HG02943 (cell line): Measurements from ENCODE around the gene NR1D2.

Source experiments
- ATAC-seq: cut with Tn5 transposase; IDR thresholded peaks from one replicate; pipeline ENCODE4 v1.9.1; 2021; ENCODE audit warnings: mild to moderate bottlenecking, low read depth, moderate library complexity; ENCODE audit not compliant: unreplicated experiment

NR1D2 gene

DNA sequence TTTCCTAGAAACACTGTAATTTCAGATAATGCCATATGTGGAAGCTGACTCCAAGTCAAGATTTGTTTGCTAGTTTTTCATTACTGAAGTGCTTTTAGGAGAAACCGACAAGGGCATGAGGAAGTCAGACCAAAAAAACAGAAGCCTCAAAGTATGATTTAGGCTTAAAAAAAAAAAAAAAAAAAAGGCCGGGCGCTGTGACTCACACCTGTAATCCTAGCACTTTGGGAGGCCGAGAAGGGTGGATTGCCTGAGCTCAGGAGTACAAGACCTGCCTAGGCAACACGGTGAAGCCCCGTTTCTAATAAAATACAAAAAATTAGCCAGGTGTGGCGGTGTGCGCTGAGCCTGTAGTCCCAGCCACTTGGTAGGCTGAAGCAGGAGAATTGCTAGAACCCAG lies 16.6 kb upstream of the NR1D2 start:
- no peak for ATAC-seq

DNA sequence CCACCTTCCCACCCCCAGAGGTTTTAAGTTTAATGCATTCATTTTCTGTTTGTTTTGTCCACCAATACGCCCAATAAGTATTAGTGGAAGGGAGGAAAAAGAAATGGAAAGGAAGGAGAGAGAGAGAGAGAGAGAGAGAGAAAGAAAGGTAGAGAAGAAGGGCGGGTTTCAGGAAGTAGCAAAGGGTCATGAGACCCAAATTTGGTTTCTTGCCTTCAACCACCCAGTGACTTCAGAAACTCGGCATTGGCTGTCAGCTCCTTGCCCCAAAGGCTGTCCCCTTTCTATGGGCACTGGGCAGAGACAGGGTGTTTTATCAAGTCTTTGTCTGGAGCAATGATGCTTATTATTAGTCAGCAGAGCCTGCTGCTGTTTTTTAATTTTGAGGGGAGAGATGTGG lies 13.5 kb upstream of the NR1D2 start:
- ATAC-seq, result no peak

DNA sequence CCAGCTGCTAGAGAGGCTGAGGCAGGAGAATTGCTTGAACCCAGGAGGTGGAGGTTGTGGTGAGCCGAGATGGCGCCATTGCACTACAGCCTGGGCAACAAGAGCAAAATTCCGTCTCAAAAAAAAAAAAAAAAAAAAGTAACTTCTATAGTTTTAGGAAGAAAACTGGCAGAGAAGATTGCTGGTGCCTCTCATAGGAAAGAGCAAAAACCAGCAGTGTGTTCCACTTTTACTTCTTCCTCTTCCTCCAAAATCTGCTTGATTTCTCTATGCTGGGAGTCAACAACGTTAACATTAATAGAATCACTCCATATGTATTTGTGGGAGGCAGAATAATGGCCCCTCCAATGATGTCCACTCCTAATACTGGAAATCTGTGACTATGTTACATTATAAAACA lies 12.5 kb upstream of the NR1D2 start:
- ATAC-seq, result no peak

DNA sequence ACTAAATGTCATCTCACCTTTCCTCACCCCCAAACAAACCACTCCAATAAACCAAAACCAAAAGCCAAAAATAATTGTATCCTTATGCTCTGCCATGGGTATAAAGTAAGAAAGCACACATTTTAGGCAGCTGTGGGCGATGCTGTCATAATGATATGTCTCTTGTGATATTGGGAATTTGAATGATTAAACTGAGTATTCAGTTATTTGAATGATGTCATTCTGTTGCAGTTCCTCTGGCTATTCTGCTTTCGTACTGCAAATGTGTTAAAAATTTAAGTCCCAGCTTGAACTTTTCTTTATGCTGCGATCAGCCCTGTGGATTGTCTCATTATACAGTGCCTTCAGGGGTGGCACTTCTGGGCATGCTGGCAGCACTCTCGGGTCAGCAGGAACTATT lies 10.8 kb upstream of the NR1D2 start:
- ATAC-seq, result no peak

DNA sequence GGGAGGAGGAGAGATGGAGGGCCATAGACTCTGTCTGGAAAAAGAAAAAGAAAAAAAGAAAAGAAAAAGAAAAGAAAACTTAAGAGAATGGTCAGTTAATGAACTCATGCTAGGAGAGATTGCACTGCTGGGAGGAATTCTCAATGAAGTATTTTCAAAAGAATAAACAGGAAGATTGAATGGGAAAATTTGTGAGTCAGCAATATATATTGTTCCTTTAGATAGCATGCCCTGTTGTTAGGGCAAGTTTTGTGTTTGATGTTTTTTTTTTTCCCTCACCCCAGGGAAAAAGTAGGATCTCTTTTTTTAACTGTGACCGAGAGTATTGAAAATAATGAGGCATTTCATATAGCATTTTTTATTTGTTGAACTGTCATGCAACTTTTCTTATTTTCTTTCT lies 7.8 kb upstream of the NR1D2 start:
- ATAC-seq, result no peak

DNA sequence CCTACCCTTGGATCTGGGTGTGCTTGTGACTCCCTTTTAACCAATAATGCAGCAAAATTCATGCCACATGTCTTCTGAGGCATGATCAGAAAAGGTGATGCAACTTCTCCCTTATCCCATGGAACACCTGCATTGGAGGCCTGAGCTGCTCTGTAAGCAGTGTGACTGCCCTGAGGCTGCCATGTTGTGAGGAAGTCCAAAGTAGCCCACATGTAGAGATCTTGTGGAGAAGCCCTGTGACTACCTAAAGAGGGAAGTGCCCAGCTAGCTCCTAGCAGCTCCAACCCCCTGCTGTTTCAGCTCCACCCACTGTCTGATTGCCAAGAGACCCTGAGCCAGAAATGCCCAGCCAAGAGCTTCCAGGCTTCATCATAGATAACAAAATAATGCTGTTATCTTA lies 6.4 kb upstream of the NR1D2 start:
- ATAC-seq, result no peak

DNA sequence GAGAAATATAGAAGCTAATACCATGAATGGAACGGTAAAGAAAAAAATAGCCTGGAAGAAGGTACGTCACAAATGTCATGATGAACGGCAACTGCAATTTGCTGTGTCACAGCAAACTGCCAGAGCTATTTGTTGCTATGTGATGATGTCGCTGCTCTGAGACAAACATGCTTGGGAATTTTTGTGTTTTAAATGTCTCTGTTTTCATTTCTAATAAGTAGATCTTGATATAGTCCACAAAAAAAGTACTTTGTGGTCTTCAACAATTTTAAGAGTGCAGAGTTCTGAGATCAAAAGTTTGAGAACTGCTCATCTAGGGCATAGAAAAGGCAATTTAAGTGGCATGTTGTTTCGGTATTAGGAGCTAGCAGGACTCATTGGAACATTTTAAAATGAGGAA lies 4.3 kb upstream of the NR1D2 start:
- no peak for ATAC-seq

DNA sequence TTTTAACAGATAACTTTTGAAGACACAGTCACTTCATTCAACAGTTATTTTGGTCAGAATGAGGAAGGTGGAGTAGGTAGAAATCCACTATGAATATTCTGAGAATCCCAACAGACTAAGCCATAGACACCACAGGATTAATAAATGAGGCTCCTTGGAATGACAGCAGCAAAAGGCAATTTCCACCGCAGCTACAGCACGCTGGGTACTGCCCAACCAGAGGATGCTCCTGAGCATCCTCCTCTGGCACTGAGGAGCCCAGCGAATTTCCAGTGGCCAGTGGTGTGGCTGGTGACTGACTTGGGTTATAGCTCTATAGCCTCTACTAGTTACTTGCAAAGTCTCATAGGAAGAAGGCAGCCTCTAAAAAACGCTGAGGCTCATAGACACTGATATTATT lies 3.6 kb upstream of the NR1D2 start:
- no peak for ATAC-seq

DNA sequence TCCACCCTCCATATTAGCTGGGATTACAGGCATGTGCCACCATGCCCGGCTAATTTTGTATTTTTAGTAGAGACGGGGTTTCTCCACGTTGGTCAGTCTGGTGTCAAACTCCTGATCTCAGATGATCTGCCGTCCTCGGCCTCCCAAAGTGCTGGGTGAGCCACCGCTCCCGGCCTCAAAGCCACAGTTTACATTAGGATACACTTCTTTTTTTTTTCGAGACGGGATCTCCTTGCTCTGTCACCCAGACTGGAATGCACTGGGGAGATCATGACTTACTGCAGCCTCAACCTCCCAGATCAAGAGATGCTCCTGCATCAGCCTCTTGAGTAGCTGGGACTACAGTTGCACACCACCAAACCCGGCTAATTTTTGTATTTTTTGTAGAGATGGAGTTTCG lies 2.5 kb upstream of the NR1D2 start:
- no peak for ATAC-seq

DNA sequence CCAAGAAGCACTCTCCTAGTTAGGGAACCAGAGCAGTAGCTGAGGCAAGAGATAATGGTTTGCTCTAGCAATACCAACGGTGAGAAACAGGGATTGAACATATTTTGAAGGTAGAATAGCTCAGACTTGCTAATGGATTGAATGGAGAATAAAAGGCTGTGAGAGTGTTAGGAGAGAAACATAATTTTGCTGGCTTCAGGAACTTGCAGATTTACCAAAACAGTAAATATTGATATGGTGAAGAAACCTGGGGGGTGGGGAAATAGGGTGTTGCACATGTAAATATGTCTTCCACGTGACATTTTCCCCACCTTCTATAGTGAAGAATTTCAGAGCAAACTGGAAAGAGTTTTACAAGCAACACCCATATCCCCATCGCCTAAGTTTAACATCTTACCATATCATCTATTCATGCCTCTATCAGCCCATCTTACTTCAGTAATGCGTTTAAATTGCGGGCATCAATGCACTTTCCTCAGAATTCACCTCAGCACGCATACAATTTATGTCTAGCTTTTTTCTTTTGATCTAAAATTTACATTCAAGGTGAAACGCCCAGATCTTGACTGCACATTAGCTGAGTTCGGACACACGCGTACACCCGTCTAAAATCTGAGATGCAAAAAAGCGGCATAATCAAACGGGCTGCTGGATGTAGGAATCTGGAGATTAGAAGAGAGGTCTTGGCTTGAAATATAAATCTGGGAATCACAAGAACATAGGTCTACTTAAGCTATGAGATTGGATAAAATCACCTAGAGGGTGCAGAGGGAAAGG lies 891 bp upstream of the NR1D2 start:
- no peak for ATAC-seq

DNA sequence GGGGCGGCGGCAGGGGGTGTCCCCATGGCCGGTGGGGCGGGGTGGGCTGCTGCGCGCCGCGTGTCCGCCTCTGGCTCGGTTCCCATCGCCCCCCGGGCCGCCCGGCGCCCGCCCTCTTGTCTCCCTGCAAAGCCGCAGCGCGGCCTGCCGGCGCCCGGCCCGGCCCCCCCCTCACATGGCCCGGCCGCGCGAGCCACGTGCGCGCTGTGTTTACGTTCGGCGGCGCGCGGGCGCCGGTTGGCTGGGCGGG lies 502 bp downstream of the NR1D2 start:
- no peak for ATAC-seq

DNA sequence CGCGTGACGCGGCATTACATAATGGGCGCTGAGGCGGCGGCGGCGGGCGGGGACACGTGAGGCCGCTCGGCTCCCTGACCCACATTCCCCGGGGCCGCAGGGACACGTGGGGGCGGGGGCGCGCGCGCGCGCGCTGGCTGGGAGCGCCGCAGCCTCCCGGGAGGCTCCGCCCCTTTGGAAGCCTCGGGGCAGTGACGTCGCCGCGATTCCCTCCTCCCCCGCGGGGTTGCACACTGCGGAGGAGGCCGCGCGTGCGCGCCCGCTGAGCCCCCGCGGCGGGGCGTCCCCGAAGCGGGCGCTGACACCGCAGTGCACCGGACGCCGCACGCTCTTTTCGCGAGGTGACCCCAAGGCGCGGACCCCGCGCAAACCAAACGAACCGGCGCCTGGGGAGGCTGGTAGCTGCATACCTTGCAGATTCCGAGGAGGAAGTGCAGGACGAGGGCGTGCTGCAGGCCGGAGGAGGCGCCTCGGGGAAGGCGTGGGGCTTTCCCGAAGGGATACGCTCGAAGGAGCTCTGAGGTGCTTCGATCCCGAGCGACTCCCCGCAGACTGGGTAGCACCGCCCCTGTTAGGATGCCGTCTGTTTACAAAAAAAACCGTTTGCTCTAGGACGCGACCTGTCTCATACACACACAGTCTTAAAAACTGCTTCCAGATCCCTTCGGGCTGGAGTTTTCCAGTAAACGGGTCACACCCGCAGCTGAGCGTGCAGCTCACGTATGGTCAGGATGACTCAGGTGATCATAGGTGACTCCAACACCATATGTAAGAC lies 1.0 kb downstream of the NR1D2 start:
- ATAC-seq, result peak; percentile 74

DNA sequence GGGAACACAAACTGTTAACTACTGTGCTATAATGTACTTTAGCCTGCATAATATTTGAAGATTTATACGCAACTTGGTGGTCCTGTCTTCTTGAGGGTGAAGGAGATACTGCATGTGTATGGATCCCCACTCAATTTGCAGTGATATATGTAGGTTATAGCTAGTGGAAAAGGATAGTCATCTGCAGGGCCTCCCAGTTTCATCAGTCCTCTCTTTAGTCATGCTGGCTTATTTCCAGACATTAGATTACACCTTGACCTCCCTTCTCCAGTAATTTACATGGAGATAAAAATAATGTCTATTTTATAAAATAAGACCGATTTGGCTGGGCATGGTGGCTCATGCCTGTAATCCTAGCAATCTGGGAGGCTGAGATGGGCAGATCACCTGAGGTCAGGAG lies 3.7 kb downstream of the NR1D2 start:
- no peak for ATAC-seq

DNA sequence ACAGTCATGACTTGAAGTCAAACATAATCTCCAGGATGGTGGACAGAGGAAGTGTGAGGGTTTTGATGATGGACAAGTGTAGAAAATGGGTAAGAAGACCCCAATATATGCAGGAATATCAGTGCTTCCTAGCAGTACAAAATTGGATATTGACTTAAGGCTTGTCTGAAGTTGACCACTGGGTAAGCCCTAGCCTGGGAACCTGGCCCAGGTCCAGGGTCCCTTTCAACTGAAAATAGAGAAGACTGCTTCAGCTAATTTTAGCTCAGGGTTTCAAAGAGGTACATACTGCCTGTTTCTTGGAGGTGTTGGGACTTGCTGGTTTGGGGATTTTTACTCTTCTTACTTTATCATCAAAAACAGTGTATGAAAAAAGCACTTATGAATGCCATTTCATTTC lies 4.7 kb downstream of the NR1D2 start:
- no peak for ATAC-seq

DNA sequence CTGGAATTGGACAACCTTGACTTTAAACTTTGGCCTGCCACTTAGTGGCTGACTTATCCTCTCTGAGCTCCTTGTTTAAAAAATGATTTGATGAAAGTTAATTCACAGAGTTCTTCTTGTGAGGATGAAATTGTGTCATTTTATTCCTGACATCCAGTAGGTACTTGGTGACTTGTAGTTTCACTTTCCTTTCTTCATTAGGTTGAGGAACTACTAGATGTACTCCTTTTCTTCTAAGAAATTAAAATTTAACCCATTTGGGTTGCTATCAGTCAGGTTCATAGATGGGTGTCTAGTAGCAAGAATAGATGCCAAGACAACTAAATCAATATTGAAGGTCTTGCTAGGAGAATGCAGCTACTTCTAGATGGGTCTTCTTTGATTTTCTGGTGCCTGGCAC lies 5.2 kb downstream of the NR1D2 start:
- ATAC-seq, result peak; percentile 39

DNA sequence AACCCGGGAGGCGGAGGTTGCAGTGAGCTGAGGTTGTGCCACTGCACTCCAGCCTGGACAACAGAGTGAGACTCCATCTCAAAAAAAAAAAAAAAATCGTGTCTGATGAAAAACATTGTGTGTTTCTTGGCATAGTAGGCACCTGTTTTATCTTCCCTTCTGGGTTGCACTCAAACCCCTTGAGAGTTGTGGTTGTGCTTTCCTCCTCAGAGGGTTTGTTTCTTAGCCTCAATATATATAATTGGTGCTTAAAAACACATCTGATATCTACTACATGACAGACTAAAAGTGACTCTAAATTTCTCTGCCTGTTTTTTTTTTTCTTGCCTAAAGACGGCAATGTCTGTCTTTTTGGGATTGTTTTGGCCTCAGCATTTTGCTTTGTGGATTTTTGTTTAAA lies 7.6 kb downstream of the NR1D2 start:
- ATAC-seq, result peak; percentile 58

DNA sequence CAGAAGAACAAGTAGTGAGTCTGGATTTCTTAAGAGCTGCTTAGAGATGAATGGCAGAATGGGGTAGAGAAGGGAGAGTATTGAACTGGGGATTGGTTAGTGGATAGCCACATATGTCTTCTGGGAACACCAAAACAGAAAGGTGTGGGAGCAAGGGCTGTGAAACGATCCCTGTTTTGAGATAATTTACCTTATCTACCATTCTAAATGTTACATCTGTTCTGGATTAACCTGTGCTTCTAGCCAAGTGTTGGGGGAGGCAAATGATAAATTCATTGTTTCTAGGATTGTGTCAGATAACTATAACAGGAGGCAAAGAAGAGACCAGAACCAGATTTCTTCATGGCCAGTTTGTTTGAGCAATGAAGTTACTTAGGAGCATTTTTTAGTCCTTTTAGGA lies 8.4 kb downstream of the NR1D2 start:
- no peak for ATAC-seq

DNA sequence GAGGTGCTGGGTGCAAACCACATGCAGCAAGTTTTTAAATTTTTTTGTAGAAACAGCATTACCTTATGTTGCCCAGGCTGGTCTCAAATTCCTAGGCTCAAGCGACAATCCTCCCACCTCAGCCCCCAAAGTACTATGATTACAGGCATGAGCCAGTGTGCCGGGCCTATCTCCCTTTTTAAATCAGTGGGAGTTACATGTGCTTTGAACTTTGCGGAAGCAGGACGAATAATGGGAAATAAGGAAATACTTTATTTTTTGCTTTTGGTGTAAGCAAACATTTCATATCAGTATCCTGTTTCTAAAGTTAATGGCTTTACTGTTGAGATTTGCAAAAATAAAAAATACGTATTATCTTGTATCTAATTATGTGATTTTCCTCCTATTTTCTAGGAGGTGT lies 9.1 kb downstream of the NR1D2 start:
- ATAC-seq, result no peak

DNA sequence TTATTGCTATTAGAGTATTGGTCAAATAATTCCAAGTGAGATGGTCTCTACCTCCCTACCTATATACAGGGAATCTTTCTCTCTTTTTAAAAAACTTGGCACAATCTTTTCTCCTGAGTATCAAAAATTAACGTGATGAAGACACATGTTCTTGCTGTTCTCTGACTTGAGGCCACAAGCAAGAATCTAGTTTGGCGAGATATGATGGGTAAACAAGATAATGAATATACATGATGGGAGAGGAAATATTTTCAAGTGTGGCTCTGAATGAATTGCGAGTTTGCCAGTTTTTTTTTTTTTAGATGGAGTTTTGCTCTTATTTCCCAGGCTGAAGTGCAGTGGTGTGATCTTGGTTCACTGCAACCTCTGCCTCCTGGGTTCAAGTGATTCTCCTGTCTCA lies 11.6 kb downstream of the NR1D2 start:
- no peak for ATAC-seq

DNA sequence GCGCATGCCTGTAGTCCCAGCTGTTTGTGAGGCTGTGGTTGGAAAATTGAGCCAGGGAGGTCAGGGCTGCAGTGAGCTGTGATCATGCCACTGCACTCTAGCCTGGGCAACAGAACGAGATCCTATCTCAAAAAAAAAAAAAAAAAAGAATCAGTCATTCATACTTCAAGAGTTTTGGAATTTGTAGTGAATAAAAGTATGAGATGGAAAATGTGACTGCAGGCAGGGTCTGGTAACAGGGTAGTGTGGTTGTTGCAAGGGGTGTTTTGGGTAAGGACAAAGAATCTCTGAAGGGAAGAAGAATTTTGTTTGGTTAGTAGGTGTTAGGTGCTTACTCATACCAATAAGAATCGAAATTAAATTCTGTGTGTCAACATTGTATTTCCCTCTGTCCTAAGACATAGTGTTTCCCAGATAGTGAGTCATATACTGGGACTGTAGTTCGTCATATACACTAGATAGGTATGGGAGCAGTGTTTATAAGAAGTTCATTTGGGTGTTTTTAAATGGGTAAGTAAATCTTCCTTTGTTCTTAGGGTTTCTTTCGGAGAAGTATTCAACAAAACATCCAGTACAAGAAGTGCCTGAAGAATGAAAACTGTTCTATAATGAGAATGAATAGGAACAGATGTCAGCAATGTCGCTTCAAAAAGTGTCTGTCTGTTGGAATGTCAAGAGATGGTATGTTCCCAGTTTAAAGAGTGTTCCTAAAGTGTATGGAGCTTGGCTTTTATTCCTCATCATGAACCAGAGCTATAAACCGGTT lies 14.2 kb downstream of the NR1D2 start:
- no peak for ATAC-seq

DNA sequence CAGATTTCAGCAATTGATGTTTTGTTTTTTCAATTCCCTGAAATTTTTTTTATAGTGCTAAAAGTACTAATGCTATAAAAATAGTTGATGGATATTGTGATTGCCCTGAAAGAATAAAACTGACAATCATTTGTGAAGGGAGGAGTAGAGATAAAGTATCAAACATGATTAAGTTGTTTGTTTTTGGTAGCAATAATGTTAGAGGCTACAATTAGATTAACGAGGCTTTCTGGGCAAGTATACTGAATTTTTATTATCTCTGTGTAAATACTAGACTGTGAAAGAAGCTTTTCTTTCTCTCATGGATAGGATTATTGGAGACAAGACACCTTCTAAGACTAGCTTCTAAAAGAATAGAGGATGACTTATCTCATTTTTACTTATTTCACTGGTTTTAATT lies 15.6 kb downstream of the NR1D2 start:
- ATAC-seq, result no peak

DNA sequence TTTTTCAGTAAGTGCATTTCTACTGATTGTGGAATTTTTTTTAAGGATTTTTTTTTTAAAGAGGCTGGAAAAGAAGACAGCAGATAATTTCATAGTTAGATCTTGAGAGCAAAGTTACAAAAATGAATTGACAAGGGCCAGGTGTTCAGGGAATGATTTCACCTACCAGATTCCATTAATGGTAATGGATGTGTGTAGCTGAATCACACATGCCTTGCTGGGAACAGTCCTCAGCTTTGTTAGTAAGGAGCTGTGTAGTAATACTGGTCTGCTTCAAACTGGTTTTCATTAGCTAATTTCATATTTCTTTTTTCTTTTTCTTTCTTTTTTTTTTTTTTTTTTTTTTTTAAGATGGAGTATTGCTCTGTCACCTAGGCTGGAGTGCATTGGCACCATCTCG lies 16.0 kb downstream of the NR1D2 start:
- ATAC-seq, result no peak
